ENCODE measurements around the gene ULK1.

The ULK1 gene

GRCh38 chr12:131919051-131919347 lies 24.6 kb downstream of the ULK1 start:
- DNase-seq (ENCODE audit: low read depth) = no peak
- H3K4me3 ChIP-seq (ENCODE audit: control insufficient read depth, low read depth, low read length) = no peak overlapping the region
- no peak for TF ChIP-seq CTCF (conservative IDR thresholded peaks at IDR 0.05; ENCODE audit: control insufficient read depth, insufficient read depth, low read depth, low read length)

- no peak for TF ChIP-seq CTCF (conservative IDR thresholded peaks at IDR 0.05; ENCODE audit: control insufficient read depth, insufficient read depth, low read depth, low read length)
- H3K4me3 ChIP-seq (ENCODE audit: control insufficient read depth, low read depth, low read length) = no peak overlapping the region
- no peak for DNase-seq (ENCODE audit: low read depth)
Measured at GRCh38 chr12:131919366-131920156, 25.1 kb downstream of the ULK1 start.

GRCh38 chr12:131920157-131920508 lies 25.7 kb downstream of the ULK1 start:
- no peak for DNase-seq (ENCODE audit: low read depth)
- TF ChIP-seq CTCF (conservative IDR thresholded peaks at IDR 0.05; ENCODE audit: control insufficient read depth, insufficient read depth, low read depth, low read length) = no peak
- no peak overlapping the region for H3K4me3 ChIP-seq (ENCODE audit: control insufficient read depth, low read depth, low read length)

- no peak for DNase-seq (ENCODE audit: low read depth)
- TF ChIP-seq CTCF (conservative IDR thresholded peaks at IDR 0.05; ENCODE audit: control insufficient read depth, insufficient read depth, low read depth, low read length) = no peak
Measured at GRCh38 chr12:131920902-131921840, 26.7 kb downstream of the ULK1 start.

GRCh38 chr12:131921866-131922769 lies 27.7 kb downstream of the ULK1 start:
- TF ChIP-seq CTCF (conservative IDR thresholded peaks at IDR 0.05; ENCODE audit: control insufficient read depth, insufficient read depth, low read depth, low read length) = no peak
- H3K4me3 ChIP-seq (ENCODE audit: control insufficient read depth, low read depth, low read length) = no peak overlapping the region
- no peak for DNase-seq (ENCODE audit: low read depth)

More at GRCh38 chr12:131920902-131921840, 26.7 kb downstream of the ULK1 start:
- H3K4me3 ChIP-seq (ENCODE audit: control insufficient read depth, low read depth, low read length) = no peak overlapping the region

GRCh38 chr12:131922772-131923171 lies 28.4 kb downstream of the ULK1 start:
- TF ChIP-seq CTCF (conservative IDR thresholded peaks at IDR 0.05; ENCODE audit: control insufficient read depth, insufficient read depth, low read depth, low read length) = no peak
- no peak overlapping the region for H3K4me3 ChIP-seq (ENCODE audit: control insufficient read depth, low read depth, low read length)
- DNase-seq (ENCODE audit: low read depth) = no peak
